Epithelial cell of esophagus (primary cell): Measurements from ENCODE around the gene NEAT1.
"Not testable (repeated sequence)": the region's sequence is repeated elsewhere in the genome, so short reads cannot be mapped to it uniquely, and the experiment has no call there.

Source experiments
- DNase-seq: peaks from one replicate; pipeline ENCODE4 v3.0.0; 2010; ENCODE audit warnings: low read depth
- H3K4me3 ChIP-seq: 2 replicates; pipeline ENCODE4 v1.5.1; 2011; ENCODE audit warnings: mild to moderate bottlenecking, low read length, control low read depth
- CTCF ChIP-seq: IDR thresholded peaks from 2 replicates; pipeline ENCODE4 v1.5.1; 2011; ENCODE audit warnings: low read depth, mild to moderate bottlenecking, low read length, control low read depth, inconsistent platforms; ENCODE audit not compliant: insufficient read depth; ENCODE audit errors: missing control alignments

Gene NEAT1

GRCh38 chr11:65459552-65459951 is 37.0 kb downstream of the NEAT1 start:
- no peak overlapping the region for H3K4me3 ChIP-seq
- TF ChIP-seq CTCF: no peak
- DNase-seq: no peak

- DNase-seq, H3K4me3 ChIP-seq: not testable (repeated sequence)
Measured at GRCh38 chr11:65465471-65465870, 42.9 kb downstream of the NEAT1 start.

- DNase-seq, H3K4me3 ChIP-seq: not testable (repeated sequence)
Measured at GRCh38 chr11:65467306-65467705, 44.7 kb downstream of the NEAT1 start.

GRCh38 chr11:65468874-65469333 is 46.3 kb downstream of the NEAT1 start:
- no peak overlapping the region for H3K4me3 ChIP-seq
- peak; percentile 96 for DNase-seq

GRCh38 chr11:65470433-65471049 is 47.9 kb downstream of the NEAT1 start:
- TF ChIP-seq CTCF: no peak
- no peak overlapping the region for H3K4me3 ChIP-seq
- no peak for DNase-seq

More at GRCh38 chr11:65468874-65469333, 46.3 kb downstream of the NEAT1 start:
- peak; percentile 85 for TF ChIP-seq CTCF

- TF ChIP-seq CTCF: peak; percentile 32
- no peak overlapping the region for H3K4me3 ChIP-seq
- DNase-seq: peak; percentile 61
Measured at GRCh38 chr11:65471447-65471891, 48.9 kb downstream of the NEAT1 start.

GRCh38 chr11:65472588-65473277 is 50.1 kb downstream of the NEAT1 start:
- not testable (repeated sequence) for DNase-seq, H3K4me3 ChIP-seq

- no peak overlapping the region for H3K4me3 ChIP-seq
- peak; percentile 26 for DNase-seq
- no peak for TF ChIP-seq CTCF
Measured at GRCh38 chr11:65473278-65473860, 50.8 kb downstream of the NEAT1 start.
